Activated CD4-positive, alpha-beta T cell treated with anti-CD3 and anti-CD28 coated beads, Interleukin-2, Interleukin-6, amounts not matched to agents 100 ng/mL and 50 ng/mL, durations not matched to agents 16 hours and 8 hours (primary cell): ENCODE data around the gene CUX1.
"Not testable (repeated sequence)": the region's sequence is repeated elsewhere in the genome, so short reads cannot be mapped to it uniquely, and the experiment has no call there.

ENCODE experiments used
- DNase-seq: peaks from one replicate; pipeline ENCODE4 v3.0.0-alpha.2; 2020

Gene CUX1

DNA sequence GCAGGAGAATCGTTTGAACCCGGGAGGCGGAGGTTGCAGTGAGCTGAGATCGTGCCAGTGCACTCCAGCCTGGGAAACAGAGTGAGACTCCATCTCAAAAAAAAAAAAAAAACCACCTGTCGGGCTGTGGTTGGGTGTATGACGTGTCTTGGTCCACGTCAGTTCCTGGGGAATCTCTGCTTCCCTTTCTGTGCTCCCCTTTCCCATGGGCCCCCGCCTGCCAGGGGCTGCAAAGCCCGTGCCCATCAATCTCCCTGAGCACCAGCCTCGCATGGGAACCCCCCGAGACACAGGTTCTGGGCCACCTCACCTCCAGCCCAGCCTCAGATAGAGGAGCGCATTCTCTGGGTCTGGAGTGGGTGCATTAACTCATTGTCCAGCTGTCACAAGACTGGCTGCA is 467.0 kb downstream of the CUX1 start:
- peak; percentile 28 for DNase-seq

- DNase-seq = no peak
These were observed 467.6 kb downstream of the CUX1 start for GRCh38 chr7:102284891-102285539.

DNA sequence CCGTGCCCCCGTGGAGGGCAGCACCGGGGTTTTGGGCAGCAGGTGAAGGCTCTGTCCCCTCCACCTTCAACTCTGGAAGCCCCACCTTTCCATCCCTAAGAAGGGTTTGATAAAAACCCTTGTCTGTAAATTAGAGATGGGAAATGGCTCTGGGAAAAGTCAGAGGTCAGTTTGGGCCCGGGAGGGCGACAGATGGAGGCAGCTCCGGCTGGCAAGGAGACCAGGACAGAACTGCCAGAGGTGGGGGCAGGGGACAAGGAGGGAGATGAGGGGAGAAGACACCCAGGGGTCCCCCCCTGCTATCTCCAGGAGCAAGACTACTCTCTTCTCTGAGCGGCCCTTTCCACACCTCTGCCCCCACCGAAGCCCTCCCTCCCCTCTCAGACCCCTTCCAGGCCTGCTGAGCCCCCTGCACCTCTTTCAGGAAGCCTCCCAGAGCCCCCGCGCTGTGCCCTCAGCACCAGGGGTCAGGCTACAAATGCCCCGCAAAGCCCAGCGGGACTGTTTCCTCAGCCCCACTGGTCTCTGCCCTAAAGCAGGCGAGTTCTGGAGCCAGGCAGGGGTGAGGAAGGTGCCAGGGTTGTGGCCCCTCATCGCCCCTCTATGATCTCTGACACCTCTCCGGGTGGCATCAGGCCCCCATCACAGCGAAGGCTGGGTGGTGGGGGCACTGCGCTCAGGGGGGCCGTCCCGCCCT is 468.3 kb downstream of the CUX1 start:
- no peak for DNase-seq

- peak; percentile 33 for DNase-seq
These were observed 469.0 kb downstream of the CUX1 start, which contains the start of gene SH2B2 for GRCh38 chr7:102286237-102287110. Gene SH2B2 (plus strand): TSS chr7:102286868. CDS start chr7:102300551, 13,683 bp downstream.

DNA sequence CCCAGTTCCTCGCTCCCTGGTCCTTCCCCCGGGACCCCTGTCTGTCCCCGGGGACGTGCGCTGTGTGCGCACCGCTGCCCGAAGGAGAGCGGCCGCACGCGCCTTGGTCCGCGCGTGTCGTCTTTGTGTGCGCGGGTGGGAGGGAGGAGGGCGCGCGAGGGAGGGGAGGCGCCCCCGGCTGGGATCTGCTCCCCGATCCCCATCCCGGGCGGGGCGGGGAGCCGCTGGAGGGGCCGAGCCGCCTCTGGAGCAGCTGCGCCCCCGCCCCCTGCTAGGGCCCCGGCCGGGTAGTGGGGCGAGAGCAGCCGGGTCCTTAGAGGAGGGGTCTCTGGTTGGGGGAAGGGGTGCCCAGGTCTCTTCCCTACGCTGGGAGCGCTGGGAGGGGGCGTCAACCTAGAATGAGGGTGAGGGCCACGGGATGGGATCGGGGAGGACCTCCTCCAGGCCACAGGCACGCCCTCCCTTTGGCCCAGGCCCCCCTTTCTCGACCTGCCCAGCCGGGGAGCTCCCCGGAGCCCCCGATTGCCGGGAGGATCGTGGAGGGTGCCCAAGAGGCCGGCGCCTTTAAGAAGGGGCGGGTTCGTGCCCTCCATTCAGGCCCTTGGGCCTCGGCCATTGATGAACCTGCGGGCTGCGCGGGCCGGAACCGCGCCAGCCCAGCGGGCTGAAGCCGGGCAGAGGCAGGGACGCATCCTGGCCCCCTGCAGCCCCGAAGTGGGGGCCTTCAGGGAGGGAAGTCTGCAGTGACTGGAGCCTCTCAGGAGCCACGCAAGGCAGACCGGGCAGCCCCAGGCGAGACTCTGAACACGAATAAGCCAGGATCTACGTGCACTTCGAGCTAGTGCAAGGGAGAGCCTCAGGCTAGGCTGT is 469.9 kb downstream of the CUX1 start:
- DNase-seq = peak; percentile 19

DNA sequence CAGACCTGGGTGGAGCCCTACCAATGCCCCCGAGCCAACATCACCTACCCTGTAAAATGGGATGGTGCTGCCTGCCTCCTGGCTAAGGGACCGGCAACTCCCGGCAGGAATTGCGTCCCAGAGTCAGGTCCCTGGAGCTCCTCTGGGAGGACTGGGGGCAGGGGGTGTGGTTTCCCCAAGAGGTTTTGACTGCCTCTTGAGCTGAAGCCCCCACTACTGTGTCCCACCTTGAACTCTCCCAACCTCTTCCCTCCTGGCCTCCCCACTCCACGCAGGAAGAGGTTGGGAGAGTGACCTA is 470.5 kb downstream of the CUX1 start:
- DNase-seq = no peak

DNA sequence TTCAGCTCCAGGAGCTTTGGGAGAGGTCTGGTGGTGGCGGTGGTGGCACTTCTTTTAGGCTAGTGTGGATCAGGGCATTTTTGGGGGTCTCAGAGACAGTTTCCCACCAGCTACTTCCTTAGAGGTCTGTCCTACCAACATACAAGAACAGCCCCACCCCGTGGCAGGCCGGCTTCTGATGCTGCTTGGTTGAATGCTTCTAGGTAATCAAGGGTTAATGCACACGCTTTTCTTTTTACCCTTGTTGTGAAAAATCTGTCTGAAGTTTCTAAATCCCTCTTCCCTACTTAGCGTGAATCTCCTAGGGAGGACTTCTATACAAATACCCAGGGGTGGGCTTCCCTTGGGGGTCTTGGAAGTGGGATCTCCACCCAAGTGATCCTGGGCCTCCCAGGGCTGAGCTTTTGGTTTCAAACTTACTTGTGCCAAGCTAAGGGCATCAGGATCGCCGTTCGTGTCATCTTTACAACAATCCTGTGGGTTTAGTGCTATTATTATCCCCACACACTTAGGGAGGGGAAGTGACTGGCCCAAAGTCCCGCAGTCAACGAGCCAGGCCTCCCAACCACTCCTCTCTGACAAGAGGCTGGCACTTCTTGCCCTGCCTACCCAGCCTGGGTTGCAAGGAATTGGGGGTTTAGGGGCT is 471.0 kb downstream of the CUX1 start:
- DNase-seq = no peak

DNA sequence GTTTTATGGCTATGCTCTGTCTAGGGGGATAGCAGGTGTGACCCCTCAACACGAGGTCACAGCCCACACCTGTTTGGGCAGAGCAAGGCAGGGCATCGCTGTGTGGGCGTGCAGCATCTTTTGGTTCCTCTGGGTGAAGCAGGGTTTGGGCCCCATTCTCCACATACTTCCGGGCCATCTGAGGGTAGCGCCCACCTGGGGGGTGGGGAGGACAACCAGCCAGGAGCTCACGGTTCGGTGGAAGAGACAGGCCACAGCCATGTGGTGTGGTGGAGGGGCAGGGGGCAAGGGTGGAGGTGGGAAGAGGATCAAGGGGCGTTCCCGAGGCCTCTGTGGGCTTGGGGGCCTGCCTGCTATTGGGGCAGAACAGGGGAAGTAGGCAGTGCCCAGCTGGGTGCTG is 471.6 kb downstream of the CUX1 start:
- no peak for DNase-seq

- peak; percentile 19 for DNase-seq
These were observed 473.9 kb downstream of the CUX1 start for GRCh38 chr7:102291056-102291915.

GRCh38 chr7:102291916-102292267 is 474.5 kb downstream of the CUX1 start:
- DNase-seq = no peak

DNA sequence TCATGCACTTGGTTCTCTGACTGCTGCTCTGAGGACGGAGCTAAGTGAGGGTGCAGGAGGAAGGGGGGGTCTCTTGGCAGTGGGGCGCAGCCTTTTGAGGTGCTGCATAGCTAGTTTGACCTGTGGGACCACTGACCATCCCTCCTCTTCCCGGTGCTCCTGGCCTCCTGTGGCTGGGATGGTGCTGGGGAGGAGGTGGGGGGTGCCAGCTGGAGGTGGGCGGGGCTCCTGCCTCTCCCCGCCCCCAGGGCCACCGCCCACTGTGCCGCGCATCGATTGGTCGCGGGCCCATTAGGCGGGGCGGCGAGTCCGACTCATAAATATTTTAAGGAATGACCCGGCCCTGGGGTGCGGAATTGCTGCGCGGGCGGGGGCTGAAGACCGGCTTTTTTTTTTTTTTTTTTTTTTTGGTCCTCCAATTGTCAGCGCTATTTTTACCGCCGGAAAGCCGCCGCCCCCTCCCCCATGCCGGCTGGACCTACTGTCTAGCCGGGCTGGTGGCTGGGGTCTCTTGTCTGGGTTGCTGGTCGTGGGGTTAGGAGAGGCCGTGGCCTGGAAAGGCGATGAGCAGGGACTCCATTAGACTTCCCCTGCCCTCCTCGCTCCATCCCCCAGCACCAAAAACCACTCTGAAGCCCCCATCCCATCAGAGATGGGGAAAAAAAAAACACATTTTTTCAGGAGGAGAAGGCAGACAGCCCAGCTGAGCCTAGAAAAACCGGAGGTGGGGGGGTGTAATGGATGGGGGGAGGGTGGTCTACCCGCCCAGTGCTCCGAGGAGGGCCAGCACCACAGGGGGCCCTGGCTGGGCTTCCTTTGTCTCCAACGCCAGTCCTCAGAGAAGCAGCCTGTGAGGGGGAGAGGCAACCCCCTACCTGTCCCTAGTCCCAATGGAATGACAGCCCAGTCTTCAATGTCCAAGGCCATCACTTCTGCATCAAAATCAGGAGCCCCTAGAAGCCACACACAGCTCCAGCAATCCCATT is 475.7 kb downstream of the CUX1 start:
- no peak for DNase-seq

DNA sequence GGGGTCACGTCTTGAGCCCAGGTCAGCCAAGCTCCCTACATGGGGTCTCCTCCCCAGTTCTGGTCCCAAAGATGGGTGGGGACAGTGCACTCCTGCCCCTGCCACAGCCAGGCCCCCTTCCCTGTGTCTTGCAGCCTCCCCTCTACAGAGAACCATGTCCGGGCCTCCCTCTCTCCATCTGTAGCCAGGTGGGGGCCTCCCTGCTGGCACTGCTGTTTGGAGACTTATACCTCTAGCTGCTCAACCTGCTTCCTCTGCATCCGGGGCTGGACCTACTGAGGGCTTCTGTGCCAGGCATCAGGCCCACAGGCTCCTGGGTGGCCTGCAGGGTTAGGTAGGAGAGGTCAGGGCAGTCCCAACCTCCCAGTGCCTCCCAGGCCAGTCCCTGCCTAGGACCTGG is 477.2 kb downstream of the CUX1 start:
- DNase-seq = no peak

DNA sequence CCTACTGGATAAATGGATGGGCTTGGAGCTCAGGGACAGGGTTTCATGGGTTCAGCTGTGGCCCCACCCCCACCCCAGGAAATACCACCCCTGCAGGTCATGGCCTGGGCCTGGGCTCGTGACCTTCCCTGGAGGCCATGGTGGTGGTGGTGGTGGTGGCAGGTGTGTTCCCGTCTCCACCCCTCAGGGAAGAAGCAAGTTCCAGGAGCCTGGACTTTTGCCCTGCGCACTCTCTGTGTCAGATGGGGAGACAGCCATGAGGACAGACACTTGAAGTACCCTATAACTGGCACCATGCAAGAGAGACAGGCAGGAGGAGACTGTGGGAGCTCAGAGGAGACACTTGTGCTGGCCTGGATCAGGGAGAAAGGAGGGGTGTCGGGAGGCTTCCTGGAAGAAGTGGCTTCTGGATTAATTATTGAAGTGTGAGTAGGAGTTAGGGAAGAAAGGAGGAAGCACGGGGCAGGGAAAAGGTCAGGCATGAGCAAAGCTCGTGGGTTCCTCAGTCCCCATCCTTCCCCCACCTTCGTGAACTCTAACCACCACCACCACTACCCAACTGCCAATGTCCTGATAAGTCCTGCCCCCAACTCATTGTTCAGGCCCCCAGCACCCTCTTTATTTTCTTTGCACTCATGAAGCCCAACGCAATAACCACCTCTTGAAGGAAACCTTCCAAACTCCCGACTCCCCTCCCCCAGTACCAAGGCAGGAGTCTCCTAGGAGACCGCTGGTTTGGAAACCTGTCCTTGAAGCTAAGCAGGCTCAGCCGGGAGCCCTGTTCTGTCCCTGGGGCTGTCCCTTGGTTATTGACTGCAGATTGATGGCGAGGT is 478.1 kb downstream of the CUX1 start:
- DNase-seq = no peak

DNA sequence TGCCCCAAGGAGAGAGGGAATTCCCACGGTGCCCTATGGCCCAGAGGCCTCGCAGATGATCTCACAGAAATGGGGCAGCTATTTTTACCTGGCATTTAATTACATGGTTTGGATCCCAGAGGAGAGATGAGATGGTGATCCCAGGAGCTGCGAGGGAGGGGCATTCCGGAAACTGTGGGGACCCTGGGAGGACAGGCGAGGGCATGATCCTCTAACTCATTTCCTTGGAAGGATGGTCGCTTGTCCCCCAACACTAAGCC is 478.7 kb downstream of the CUX1 start:
- no peak for DNase-seq

DNA sequence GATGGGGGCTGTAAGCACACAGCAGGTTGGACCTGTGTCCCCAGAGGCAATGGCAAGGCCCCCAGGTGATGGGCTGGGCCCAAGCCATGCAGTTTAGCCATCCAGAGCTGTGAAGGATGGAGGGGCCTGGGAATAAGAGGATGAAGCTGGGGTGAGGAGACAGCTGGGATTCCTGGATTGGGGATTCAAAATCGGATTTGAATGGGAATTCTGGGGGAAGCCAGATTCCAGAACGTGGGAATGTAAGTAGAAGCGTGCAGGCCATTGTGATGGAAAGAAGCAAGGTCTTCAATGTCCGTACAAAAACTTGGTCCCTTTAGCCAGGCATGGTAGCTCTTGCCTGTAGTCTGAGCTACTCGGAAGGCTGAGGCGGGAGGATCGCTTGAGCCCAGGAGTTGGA is 479.1 kb downstream of the CUX1 start:
- no peak for DNase-seq

- no peak for DNase-seq
These were observed 480.2 kb downstream of the CUX1 start for GRCh38 chr7:102297487-102298218.

- DNase-seq = no peak
These were observed 483.3 kb downstream of the CUX1 start for GRCh38 chr7:102300643-102301221.

DNA sequence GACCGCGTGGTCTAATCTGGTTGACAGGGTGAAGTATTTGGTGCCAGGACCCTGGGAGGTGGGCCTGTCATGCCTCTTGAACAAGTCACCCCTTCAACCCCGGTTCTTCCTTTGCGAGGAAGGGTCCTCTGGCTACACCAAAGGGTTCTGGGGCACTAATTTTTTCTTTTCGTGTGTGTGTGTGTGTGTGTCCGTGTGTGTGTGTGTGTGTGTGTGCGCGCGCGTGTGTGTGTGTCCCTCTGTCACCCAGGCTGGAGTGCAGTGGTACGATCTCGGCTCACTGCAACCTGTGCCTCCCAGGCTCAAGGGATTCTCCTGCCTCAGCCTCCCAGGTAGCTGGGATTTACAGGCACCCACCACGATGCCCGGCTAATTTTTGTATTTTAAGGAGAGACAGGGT is 483.9 kb downstream of the CUX1 start:
- not testable (repeated sequence) for DNase-seq
